A673 (cell line): ENCODE measurements around the gene ECM2. TPM values are rescaled to one million over a fixed set of nuclear protein-coding genes. Genes with fewer than 3 reads are reported as not detected.

Experiments
- BruUV-seq: library from RNA; stranded (reverse); fragments of 400-500 nt; replicated peaks from 2 replicates; lab custom pipeline; 2021; lab: Mats Ljungman, UMichigan
- CTCF ChIA-PET: fragments of 300-600 bp; sonication (Branson Sonifier 250); formaldehyde crosslinking; loops from one replicate; lab custom pipeline; 2022; ENCODE audit warnings: antibody characterized with exemption; lab: Charles Lee
- POLR2A ChIA-PET: fragments of 300-600 bp; sonication (Branson Sonifier 250); formaldehyde crosslinking; loops from one replicate; lab custom pipeline; 2022; ENCODE audit warnings: antibody characterized with exemption; ENCODE audit not compliant: low non-redundant PET; lab: Charles Lee
- DNase-seq: peaks from one replicate; pipeline ENCODE4 v3.0.0-alpha.2; 2015; ENCODE audit warnings: low spot score
- H3K27ac ChIP-seq: fragments of 200-600 bp; sonication (generic); 2 replicates; pipeline ENCODE4 v1.5.1; 2016; ENCODE audit warnings: mixed run types, low read depth, mild to moderate bottlenecking, mixed read lengths, antibody characterized with exemption, low read length; ENCODE audit not compliant: poor library complexity, severe bottlenecking
- H3K27me3 ChIP-seq: fragments of 200-600 bp; sonication (generic); replicated peaks from 2 replicates; pipeline ENCODE4 v1.6.1; 2017; ENCODE audit warnings: mixed run types, low read depth, mild to moderate bottlenecking, mixed read lengths, antibody characterized with exemption, low read length; ENCODE audit not compliant: insufficient read depth, poor library complexity
- H3K36me3 ChIP-seq: fragments of 200-600 bp; sonication (generic); 2 replicates; pipeline ENCODE4 v1.6.1; 2016; ENCODE audit warnings: mixed run types, mild to moderate bottlenecking, mixed read lengths, antibody characterized with exemption, low read length; ENCODE audit not compliant: insufficient read depth, poor library complexity, severe bottlenecking
- H3K4me1 ChIP-seq: fragments of 200-600 bp; sonication (generic); 2 replicates; pipeline ENCODE4 v1.6.1; 2017; ENCODE audit warnings: mixed run types, mild to moderate bottlenecking, mixed read lengths, antibody characterized with exemption, low read length; ENCODE audit not compliant: insufficient read depth, poor library complexity, severe bottlenecking
- H3K4me3 ChIP-seq: fragments of 200-600 bp; sonication (generic); 2 replicates; pipeline ENCODE4 v1.5.1; 2016; ENCODE audit warnings: low read depth, mixed run types, mild to moderate bottlenecking, mixed read lengths, low read length; ENCODE audit not compliant: poor library complexity, severe bottlenecking
- H3K9me3 ChIP-seq: fragments of 200-600 bp; sonication (generic); 2 replicates; pipeline ENCODE4 v1.6.1; 2016; ENCODE audit warnings: mixed run types, low read depth, mild to moderate bottlenecking, mixed read lengths, antibody characterized with exemption, low read length; ENCODE audit not compliant: poor library complexity, severe bottlenecking
- EZH2 ChIP-seq: fragments of 200-600 bp; sonication (generic); IDR thresholded peaks from 2 replicates; pipeline ENCODE4 v1.6.1; 2017; ENCODE audit warnings: borderline replicate concordance, low read depth, mild to moderate bottlenecking, mixed read lengths, antibody characterized with exemption, low read length; ENCODE audit not compliant: poor library complexity, severe bottlenecking
- intact Hi-C: fragments of 100-400 bp; cut with micrococcal nuclease; formaldehyde crosslinking; loops from one replicate; pipeline ENCODE4 v1.10.0; 2022; ENCODE audit not compliant: unreplicated experiment
- total RNA-seq: library from RNA; stranded (reverse); gene quantifications from 2 replicates; pipeline ENCODE4 v1.2.3, GENCODE V29; 2021
- TF ChIP-seq, protein P1 (sequence below): fragments of 300-800, 200-600 bp; sonication (generic); conservative IDR thresholded peaks from 2 replicates; pipeline ENCODE4 v1.5.1; 2017; ENCODE audit warnings: low read depth, mild to moderate bottlenecking, antibody characterized with exemption, low read length, moderate library complexity, mixed read lengths

ECM2 gene
- total RNA-seq, 1 experiment from 2014 or later: 0.24 TPM

DNA sequence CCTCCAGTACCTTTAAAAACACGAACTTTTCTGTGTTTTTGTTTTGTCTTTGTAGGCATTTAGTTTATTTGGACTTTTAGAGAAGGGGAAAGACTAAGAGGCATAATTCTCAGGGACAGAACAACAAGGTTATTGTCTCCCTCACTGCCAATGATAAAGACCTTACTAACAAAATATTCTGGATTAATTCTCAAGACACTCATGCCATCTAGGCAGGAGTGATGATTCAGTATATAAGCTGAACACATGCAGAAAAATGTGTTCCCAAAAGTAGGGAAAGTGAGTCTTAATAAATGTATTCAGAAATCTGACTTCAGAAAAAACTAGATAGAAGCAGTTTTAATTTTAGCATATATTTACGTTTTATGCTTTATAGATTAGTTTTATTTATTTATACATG, 36.1 kb downstream of the ECM2 start:
- POLR2A ChIA-PET: no interaction called here
- H3K4me3 ChIP-seq: no peak overlapping the region
- no peak for DNase-seq
- no peaks in the 10 kb centered on the region for H3K36me3 ChIP-seq
- no TSS peak for BruUV-seq
- TF ChIP-seq, protein P1, sequence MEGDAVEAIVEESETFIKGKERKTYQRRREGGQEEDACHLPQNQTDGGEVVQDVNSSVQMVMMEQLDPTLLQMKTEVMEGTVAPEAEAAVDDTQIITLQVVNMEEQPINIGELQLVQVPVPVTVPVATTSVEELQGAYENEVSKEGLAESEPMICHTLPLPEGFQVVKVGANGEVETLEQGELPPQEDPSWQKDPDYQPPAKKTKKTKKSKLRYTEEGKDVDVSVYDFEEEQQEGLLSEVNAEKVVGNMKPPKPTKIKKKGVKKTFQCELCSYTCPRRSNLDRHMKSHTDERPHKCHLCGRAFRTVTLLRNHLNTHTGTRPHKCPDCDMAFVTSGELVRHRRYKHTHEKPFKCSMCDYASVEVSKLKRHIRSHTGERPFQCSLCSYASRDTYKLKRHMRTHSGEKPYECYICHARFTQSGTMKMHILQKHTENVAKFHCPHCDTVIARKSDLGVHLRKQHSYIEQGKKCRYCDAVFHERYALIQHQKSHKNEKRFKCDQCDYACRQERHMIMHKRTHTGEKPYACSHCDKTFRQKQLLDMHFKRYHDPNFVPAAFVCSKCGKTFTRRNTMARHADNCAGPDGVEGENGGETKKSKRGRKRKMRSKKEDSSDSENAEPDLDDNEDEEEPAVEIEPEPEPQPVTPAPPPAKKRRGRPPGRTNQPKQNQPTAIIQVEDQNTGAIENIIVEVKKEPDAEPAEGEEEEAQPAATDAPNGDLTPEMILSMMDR: no peak
- TF ChIP-seq EZH2: no peak
- H3K4me1 ChIP-seq: no peaks in the 10 kb centered on the region
- no peaks in the 10 kb centered on the region for H3K27me3 ChIP-seq
- CTCF ChIA-PET: no interaction called here
- no peak overlapping the region for H3K27ac ChIP-seq
- intact Hi-C loops: no loop called here
- H3K9me3 ChIP-seq: no peaks in the 10 kb centered on the region

DNA sequence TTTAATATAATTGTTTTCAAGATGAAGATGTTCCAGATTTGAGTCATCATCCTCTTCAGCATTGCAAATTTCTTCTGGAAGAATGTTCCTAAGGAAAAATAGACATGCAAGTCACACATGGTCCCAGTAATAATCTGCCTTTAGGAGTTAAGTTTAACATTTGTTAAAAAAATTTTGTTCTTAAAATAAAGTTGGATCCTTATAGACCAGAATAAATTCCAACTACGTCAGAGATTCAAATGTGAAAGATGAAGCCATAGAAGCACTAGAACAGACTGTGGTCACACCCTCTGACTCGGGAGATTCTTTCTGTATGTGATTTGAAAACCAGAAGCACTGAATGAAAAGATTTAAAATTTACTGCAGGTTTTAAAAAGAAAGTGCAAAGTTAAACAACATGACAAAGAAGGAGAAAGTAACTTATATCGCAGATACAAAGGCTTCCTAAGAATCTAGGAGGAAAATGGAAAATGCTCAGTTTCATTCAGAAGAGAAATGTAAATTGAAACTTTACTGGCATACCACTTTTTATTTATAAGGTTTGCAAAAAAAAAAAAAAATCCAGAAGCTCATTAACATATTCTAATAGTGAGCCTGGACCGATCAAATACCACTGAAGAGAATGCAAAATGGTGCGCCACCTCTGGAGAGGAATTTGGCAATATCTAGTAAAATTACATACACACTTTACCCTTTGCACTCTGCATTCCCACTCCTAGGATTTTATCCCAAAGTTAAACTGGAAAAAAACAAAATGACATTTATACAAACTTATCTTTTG, 39.2 kb downstream of the ECM2 start:
- BruUV-seq: no TSS peak
- intact Hi-C loops: no loop called here
- H3K9me3 ChIP-seq: no peaks in the 10 kb centered on the region
- ChIA-PET CTCF (no interaction called here), POLR2A (no interaction called here)
- H3K27me3 ChIP-seq: no peaks in the 10 kb centered on the region
- no peak for DNase-seq
- no peak overlapping the region for H3K4me3 ChIP-seq
- TF ChIP-seq, protein P1: no peak
- TF ChIP-seq EZH2: no peak
- H3K36me3 ChIP-seq: no peaks in the 10 kb centered on the region
- no peaks in the 10 kb centered on the region for H3K4me1 ChIP-seq
- H3K27ac ChIP-seq: no peak overlapping the region

DNA sequence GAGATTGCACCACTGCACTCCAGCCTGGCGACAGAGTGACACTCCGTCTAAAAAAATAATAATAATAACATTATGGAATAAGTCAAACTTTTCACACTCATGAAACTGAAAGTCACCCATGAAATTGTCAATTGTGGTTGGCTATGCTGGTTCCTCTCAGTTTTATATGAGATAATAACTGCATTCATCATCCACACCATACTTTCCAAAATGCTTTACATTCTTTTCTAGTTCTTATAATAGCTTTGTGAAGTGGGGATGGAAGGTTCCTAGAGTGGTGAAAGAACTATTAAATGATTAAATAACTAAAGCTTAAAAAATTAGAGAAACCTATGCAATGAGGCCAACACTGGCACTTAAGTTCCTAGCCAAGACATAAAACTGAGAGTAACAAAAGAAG, 40.9 kb downstream of the ECM2 start:
- intact Hi-C loops: no loop called here
- TF ChIP-seq, protein P1: no peak
- no peak for TF ChIP-seq EZH2
- BruUV-seq: no TSS peak
- Histone ChIP-seq H3K4me3 (no peak overlapping the region), H3K27ac (no peak overlapping the region), H3K4me1 (no peaks in the 10 kb centered on the region), H3K9me3 (no peaks in the 10 kb centered on the region), H3K36me3 (no peaks in the 10 kb centered on the region), H3K27me3 (no peaks in the 10 kb centered on the region)
- ChIA-PET CTCF (no interaction called here), POLR2A (no interaction called here)
- DNase-seq: no peak
